HepG2 (cell line): ENCODE data around the gene EFL1. TPM values are rescaled to one million over a fixed set of nuclear protein-coding genes. Genes with fewer than 3 reads are reported as not detected.

Experiments
- GATA4 ChIP-seq: sonication (generic); IDR thresholded peaks from 2 replicates; pipeline ENCODE4 v1.6.1; 2016; ENCODE audit warnings: antibody characterized with exemption, low read depth, borderline replicate concordance
- KLF12 ChIP-seq: sonication (generic); formaldehyde crosslinking; IDR thresholded peaks from 2 replicates; pipeline ENCODE4 v1.4.0; 2020; ENCODE audit warnings: missing genetic modification reagents, borderline replicate concordance
- ZFAT ChIP-seq: sonication (generic); formaldehyde crosslinking; conservative IDR thresholded peaks from 2 replicates; pipeline ENCODE4 v1.8.1; 2023; ENCODE audit warnings: missing genetic modification reagents, inconsistent platforms
- ZNF101 ChIP-seq: sonication (generic); formaldehyde crosslinking; IDR thresholded peaks from 2 replicates; pipeline ENCODE4 v1.4.0; 2020; ENCODE audit warnings: mild to moderate bottlenecking, low read depth, missing genetic modification reagents, borderline replicate concordance
- ZNF3 ChIP-seq: IDR thresholded peaks from 2 replicates; pipeline ENCODE4 v1.7.0; 2017; ENCODE audit warnings: inconsistent platforms
- ZNF501 ChIP-seq: sonication (generic); formaldehyde crosslinking; IDR thresholded peaks from 2 replicates; pipeline ENCODE4 v1.5.1; 2020; ENCODE audit warnings: mild to moderate bottlenecking, moderate library complexity, missing genetic modification reagents
- ZSCAN20 ChIP-seq: sonication (generic); formaldehyde crosslinking; IDR thresholded peaks from 2 replicates; pipeline ENCODE4 v1.4.0; 2020; ENCODE audit warnings: missing genetic modification reagents, mild to moderate bottlenecking, borderline replicate concordance
- polyA plus RNA-seq, 8 experiments: library from polyadenylated mRNA; depleted of rRNA in 3 of 8; stranded (reverse) in 7 of 8; unstranded in 1 of 8; fragments of >200 nt; fragmentation: Illumina TruSeq in 4 of 8; extraction: Trizol in 4 of 8; gene quantifications; 2 replicates each; pipeline versions ENCODE4 v1.2.1 to v1.2.3, GENCODE V29; 2011 to 2016; ENCODE audit warnings: low read depth in 4 of 8, missing spikeins in 1 of 8, mixed read lengths in 1 of 8; ENCODE audit not compliant: insufficient read depth in 1 of 8
- total RNA-seq, 5 experiments: library from RNA; depleted of rRNA; stranded (reverse); fragments of >200 nt; fragmentation: Illumina TruSeq; extraction: Trizol; gene quantifications; 2 replicates each; pipeline ENCODE4 v1.2.3, GENCODE V29; 2016; ENCODE audit warnings: low read depth in 1 of 5
- TF ChIP-seq, protein P1 (sequence below): sonication (generic); formaldehyde crosslinking; IDR thresholded peaks from 2 replicates; pipeline ENCODE4 v1.5.0; 2020; ENCODE audit warnings: mild to moderate bottlenecking, low read depth, missing genetic modification reagents, borderline replicate concordance
- TF ChIP-seq, protein P2 (sequence below): sonication (generic); formaldehyde crosslinking; IDR thresholded peaks from 2 replicates; pipeline ENCODE4 v1.4.0; 2020; ENCODE audit warnings: mild to moderate bottlenecking, missing genetic modification reagents, borderline replicate concordance
- TF ChIP-seq, protein P3 (sequence below): sonication (generic); formaldehyde crosslinking; IDR thresholded peaks from 2 replicates; pipeline ENCODE4 v1.9.0; 2021; ENCODE audit warnings: missing genetic modification reagents, borderline replicate concordance
- TF ChIP-seq, protein P4 (sequence below): sonication (generic); formaldehyde crosslinking; IDR thresholded peaks from 2 replicates; pipeline ENCODE4 v1.4.0; 2020; ENCODE audit warnings: missing genetic modification reagents
- TF ChIP-seq, protein P5 (sequence below): sonication (generic); formaldehyde crosslinking; IDR thresholded peaks from 2 replicates; pipeline ENCODE4 v1.4.0; 2020; ENCODE audit warnings: mild to moderate bottlenecking, missing genetic modification reagents
- TF ChIP-seq, protein P6 (sequence below): sonication (generic); formaldehyde crosslinking; conservative IDR thresholded peaks from 2 replicates; pipeline ENCODE4 v1.8.0; 2022; ENCODE audit warnings: missing genetic modification reagents
- TF ChIP-seq, protein P7 (sequence below): sonication (generic); formaldehyde crosslinking; IDR thresholded peaks from 2 replicates; pipeline ENCODE4 v1.4.0; 2020; ENCODE audit warnings: mild to moderate bottlenecking, missing genetic modification reagents

The EFL1 gene
- total and polyA plus RNA-seq, 2 of the 13 experiments (the other 11 are each of a cell fraction or from before 2014, with no cell fraction given), result 6.4 to 12.0 TPM

DNA sequence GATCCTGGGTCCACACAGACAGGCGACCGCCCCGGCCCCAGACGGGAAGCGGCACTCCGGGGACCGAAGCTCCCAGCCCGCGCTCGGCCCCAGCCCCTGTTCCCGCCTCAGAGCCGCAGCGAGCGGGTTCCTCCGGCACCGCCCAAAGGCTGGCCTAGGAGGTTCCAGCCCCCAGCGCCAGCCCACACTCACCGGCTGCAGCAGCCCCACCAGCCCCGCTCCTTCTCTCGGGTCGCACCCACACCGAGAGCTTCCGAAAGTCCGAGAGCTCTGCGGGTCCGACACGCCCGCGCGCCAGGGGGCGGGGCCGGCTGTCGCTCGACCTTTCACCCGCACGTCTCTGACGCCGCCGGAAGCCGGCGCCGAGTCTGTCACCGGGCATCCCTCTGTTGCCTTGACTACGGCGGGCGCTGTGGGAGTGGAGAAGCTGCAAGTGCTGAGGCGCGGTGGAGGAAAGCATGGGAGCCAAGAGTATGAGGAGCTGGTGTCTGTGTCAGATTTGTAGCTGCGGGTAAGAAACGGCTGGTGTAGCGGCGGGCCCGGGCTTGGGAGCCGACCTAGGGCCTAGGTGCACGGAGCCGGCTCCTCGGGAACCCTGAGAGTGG lies at the start of gene EFL1, which contains the start of gene SAXO2 (continued):
- TF ChIP-seq, protein P1, sequence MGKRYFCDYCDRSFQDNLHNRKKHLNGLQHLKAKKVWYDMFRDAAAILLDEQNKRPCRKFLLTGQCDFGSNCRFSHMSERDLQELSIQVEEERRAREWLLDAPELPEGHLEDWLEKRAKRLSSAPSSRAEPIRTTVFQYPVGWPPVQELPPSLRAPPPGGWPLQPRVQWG (CRISPR knock-in tag), result no peak
- TF ChIP-seq, protein P2, sequence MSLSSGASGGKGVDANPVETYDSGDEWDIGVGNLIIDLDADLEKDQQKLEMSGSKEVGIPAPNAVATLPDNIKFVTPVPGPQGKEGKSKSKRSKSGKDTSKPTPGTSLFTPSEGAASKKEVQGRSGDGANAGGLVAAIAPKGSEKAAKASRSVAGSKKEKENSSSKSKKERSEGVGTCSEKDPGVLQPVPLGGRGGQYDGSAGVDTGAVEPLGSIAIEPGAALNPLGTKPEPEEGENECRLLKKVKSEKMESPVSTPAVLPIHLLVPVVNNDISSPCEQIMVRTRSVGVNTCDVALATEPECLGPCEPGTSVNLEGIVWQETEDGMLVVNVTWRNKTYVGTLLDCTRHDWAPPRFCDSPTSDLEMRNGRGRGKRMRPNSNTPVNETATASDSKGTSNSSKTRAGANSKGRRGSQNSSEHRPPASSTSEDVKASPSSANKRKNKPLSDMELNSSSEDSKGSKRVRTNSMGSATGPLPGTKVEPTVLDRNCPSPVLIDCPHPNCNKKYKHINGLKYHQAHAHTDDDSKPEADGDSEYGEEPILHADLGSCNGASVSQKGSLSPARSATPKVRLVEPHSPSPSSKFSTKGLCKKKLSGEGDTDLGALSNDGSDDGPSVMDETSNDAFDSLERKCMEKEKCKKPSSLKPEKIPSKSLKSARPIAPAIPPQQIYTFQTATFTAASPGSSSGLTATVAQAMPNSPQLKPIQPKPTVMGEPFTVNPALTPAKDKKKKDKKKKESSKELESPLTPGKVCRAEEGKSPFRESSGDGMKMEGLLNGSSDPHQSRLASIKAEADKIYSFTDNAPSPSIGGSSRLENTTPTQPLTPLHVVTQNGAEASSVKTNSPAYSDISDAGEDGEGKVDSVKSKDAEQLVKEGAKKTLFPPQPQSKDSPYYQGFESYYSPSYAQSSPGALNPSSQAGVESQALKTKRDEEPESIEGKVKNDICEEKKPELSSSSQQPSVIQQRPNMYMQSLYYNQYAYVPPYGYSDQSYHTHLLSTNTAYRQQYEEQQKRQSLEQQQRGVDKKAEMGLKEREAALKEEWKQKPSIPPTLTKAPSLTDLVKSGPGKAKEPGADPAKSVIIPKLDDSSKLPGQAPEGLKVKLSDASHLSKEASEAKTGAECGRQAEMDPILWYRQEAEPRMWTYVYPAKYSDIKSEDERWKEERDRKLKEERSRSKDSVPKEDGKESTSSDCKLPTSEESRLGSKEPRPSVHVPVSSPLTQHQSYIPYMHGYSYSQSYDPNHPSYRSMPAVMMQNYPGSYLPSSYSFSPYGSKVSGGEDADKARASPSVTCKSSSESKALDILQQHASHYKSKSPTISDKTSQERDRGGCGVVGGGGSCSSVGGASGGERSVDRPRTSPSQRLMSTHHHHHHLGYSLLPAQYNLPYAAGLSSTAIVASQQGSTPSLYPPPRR, result peak; percentile 33; the same call in 1 of the 2 replicates
- TF ChIP-seq, protein P3, sequence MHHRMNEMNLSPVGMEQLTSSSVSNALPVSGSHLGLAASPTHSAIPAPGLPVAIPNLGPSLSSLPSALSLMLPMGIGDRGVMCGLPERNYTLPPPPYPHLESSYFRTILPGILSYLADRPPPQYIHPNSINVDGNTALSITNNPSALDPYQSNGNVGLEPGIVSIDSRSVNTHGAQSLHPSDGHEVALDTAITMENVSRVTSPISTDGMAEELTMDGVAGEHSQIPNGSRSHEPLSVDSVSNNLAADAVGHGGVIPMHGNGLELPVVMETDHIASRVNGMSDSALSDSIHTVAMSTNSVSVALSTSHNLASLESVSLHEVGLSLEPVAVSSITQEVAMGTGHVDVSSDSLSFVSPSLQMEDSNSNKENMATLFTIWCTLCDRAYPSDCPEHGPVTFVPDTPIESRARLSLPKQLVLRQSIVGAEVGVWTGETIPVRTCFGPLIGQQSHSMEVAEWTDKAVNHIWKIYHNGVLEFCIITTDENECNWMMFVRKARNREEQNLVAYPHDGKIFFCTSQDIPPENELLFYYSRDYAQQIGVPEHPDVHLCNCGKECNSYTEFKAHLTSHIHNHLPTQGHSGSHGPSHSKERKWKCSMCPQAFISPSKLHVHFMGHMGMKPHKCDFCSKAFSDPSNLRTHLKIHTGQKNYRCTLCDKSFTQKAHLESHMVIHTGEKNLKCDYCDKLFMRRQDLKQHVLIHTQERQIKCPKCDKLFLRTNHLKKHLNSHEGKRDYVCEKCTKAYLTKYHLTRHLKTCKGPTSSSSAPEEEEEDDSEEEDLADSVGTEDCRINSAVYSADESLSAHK, result no peak
- TF ChIP-seq ZNF3 (CRISPR knock-in tag) (no peak), KLF12 (CRISPR knock-in tag) (no peak), GATA4 (no peak), ZNF101 (CRISPR knock-in tag) (no peak), ZNF501 (CRISPR knock-in tag) (no peak), ZSCAN20 (CRISPR knock-in tag) (no peak), ZFAT (CRISPR knock-in tag) (no peak)
- TF ChIP-seq, protein P4, sequence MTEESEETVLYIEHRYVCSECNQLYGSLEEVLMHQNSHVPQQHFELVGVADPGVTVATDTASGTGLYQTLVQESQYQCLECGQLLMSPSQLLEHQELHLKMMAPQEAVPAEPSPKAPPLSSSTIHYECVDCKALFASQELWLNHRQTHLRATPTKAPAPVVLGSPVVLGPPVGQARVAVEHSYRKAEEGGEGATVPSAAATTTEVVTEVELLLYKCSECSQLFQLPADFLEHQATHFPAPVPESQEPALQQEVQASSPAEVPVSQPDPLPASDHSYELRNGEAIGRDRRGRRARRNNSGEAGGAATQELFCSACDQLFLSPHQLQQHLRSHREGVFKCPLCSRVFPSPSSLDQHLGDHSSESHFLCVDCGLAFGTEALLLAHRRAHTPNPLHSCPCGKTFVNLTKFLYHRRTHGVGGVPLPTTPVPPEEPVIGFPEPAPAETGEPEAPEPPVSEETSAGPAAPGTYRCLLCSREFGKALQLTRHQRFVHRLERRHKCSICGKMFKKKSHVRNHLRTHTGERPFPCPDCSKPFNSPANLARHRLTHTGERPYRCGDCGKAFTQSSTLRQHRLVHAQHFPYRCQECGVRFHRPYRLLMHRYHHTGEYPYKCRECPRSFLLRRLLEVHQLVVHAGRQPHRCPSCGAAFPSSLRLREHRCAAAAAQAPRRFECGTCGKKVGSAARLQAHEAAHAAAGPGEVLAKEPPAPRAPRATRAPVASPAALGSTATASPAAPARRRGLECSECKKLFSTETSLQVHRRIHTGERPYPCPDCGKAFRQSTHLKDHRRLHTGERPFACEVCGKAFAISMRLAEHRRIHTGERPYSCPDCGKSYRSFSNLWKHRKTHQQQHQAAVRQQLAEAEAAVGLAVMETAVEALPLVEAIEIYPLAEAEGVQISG, result peak; percentile 58; the same call in 1 of the 2 replicates
- TF ChIP-seq, protein P5, sequence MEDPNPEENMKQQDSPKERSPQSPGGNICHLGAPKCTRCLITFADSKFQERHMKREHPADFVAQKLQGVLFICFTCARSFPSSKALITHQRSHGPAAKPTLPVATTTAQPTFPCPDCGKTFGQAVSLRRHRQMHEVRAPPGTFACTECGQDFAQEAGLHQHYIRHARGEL (CRISPR knock-in tag), result no peak
- TF ChIP-seq, protein P6, sequence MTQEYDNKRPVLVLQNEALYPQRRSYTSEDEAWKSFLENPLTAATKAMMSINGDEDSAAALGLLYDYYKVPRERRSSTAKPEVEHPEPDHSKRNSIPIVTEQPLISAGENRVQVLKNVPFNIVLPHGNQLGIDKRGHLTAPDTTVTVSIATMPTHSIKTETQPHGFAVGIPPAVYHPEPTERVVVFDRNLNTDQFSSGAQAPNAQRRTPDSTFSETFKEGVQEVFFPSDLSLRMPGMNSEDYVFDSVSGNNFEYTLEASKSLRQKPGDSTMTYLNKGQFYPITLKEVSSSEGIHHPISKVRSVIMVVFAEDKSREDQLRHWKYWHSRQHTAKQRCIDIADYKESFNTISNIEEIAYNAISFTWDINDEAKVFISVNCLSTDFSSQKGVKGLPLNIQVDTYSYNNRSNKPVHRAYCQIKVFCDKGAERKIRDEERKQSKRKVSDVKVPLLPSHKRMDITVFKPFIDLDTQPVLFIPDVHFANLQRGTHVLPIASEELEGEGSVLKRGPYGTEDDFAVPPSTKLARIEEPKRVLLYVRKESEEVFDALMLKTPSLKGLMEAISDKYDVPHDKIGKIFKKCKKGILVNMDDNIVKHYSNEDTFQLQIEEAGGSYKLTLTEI, result no peak
- TF ChIP-seq, protein P7, sequence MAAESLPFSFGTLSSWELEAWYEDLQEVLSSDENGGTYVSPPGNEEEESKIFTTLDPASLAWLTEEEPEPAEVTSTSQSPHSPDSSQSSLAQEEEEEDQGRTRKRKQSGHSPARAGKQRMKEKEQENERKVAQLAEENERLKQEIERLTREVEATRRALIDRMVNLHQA (CRISPR knock-in tag), result no peak
